Erythroblast (primary cell): ENCODE results near the gene TMEM129.

Experiments used
- GATA1 ChIP-seq: IDR thresholded peaks from 2 replicates; pipeline ENCODE4 v1.6.1; 2011; ENCODE audit warnings: low read depth, mild to moderate bottlenecking, control low read depth, low read length, moderate library complexity
- POLR2A ChIP-seq: IDR thresholded peaks from 2 replicates; pipeline ENCODE4 v1.6.1; 2011; ENCODE audit warnings: mild to moderate bottlenecking, low read length

GRCh38 chr4:1690698-1691097 lies 30.4 kb downstream of the TMEM129 start:
- TF ChIP-seq POLR2A = peak; percentile 6
- TF ChIP-seq GATA1 = no peak
